MM.1S (cell line): ENCODE results near the gene DKC1.
A peak's percentile ranks its signal among the peaks of the same experiment; 100 is the strongest.

Experiments
- DNase-seq: peaks from one replicate; pipeline ENCODE4 v3.0.0-alpha.2; 2015
- H2AFZ ChIP-seq: fragments of 300-600 bp; sonication (generic); 2 replicates; pipeline ENCODE4 v1.6.0; 2016; ENCODE audit warnings: antibody characterized with exemption, low read length
- H3F3A ChIP-seq: fragments of 300-600 bp; sonication (generic); 2 replicates; pipeline ENCODE4 v1.6.1; 2016; ENCODE audit warnings: mild to moderate bottlenecking, antibody characterized with exemption, low read length, moderate library complexity, mixed read lengths; ENCODE audit not compliant: insufficient read depth
- H3K27ac ChIP-seq: fragments of 300-600 bp; sonication (generic); 2 replicates; pipeline ENCODE4 v1.5.1; 2016; ENCODE audit warnings: mild to moderate bottlenecking, low read length
- H3K27me3 ChIP-seq: fragments of 300-600 bp; sonication (generic); replicated peaks from 2 replicates; pipeline ENCODE4 v1.6.0; 2016; ENCODE audit warnings: low read length; ENCODE audit not compliant: insufficient read depth
- H3K36me3 ChIP-seq: fragments of 300-600 bp; sonication (generic); replicated peaks from 2 replicates; pipeline ENCODE4 v1.6.1; 2016; ENCODE audit warnings: mild to moderate bottlenecking, low read length, mixed read lengths; ENCODE audit not compliant: insufficient read depth
- H3K4me1 ChIP-seq: fragments of 300-600 bp; sonication (generic); 2 replicates; pipeline ENCODE4 v1.6.1; 2016; ENCODE audit warnings: low read length, mixed read lengths
- H3K4me2 ChIP-seq: fragments of 300-600 bp; sonication (generic); 2 replicates; pipeline ENCODE4 v1.6.0; 2016; ENCODE audit warnings: low read depth, low read length
- H3K4me3 ChIP-seq: fragments of 300-600 bp; sonication (generic); 2 replicates; pipeline ENCODE4 v1.5.1; 2016; ENCODE audit warnings: low read length, mixed read lengths
- H3K79me2 ChIP-seq: fragments of 300-600 bp; sonication (generic); 2 replicates; pipeline ENCODE4 v1.6.1; 2016; ENCODE audit warnings: mixed run types, low read length, mixed read lengths
- H3K9ac ChIP-seq: fragments of 300-600 bp; sonication (generic); 2 replicates; pipeline ENCODE4 v1.6.1; 2016; ENCODE audit warnings: low read length, mixed read lengths
- H3K9me2 ChIP-seq: fragments of 300-600 bp; sonication (generic); replicated peaks from 2 replicates; pipeline ENCODE4 v1.6.1; 2016; ENCODE audit warnings: mild to moderate bottlenecking, low read length, mixed read lengths; ENCODE audit not compliant: insufficient read depth
- H3K9me3 ChIP-seq: fragments of 300-600 bp; sonication (generic); replicated peaks from 2 replicates; pipeline ENCODE4 v1.6.1; 2016; ENCODE audit warnings: mild to moderate bottlenecking, low read length, mixed read lengths; ENCODE audit not compliant: insufficient read depth
- H4K20me1 ChIP-seq: fragments of 300-600 bp; sonication (generic); 2 replicates; pipeline ENCODE4 v1.6.1; 2016; ENCODE audit warnings: mild to moderate bottlenecking, low read length, moderate library complexity, mixed read lengths; ENCODE audit not compliant: insufficient read depth
- EZH2 ChIP-seq: fragments of 300-600 bp; sonication (generic); optimal IDR thresholded peaks from 2 replicates; pipeline ENCODE3; 2017; ENCODE audit warnings: low read depth, mild to moderate bottlenecking, antibody characterized with exemption, low read length, mixed read lengths
- EZH2phosphoT487 ChIP-seq: fragments of 300-600 bp; sonication (generic); IDR thresholded peaks from 2 replicates; pipeline ENCODE4 v1.6.1; 2018; ENCODE audit warnings: antibody characterized with exemption, low read length
- TF ChIP-seq, protein P1 (sequence below): fragments of 300-600 bp; sonication (generic); IDR thresholded peaks from 2 replicates; pipeline ENCODE4 v1.5.1; 2016; ENCODE audit warnings: antibody characterized with exemption, low read length, mixed read lengths

Gene DKC1

DNA sequence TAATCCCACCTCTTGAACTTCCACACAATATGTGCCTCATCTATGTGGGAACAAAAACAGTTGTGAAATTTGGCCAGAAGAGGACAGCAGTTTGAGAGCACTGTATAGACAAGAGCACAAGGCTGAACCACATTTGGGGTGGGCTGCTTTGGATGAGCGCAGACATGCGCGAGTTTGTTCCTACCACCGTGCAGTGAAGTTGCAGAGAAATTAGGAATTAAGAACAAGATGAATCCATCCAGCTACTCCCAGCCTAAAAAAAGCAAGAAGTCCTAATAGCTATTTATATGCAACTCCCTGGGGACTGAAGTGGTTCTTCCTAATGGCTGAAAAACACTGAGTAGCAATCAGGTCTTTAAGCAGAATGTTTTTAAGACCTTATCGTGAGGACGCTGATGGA, 12.8 kb upstream of the DKC1 start:
- H3K9ac ChIP-seq: no peak overlapping the region; the same call in 1 of the 2 replicates
- H3K4me1 ChIP-seq: peaks cover 3% of the 10 kb centered on the region; the same call in 1 of the 2 replicates
- H3K9me3 ChIP-seq: no peaks in the 10 kb centered on the region
- no peaks in the 10 kb centered on the region for H3K79me2 ChIP-seq
- H3K36me3 ChIP-seq: no peaks in the 10 kb centered on the region
- H4K20me1 ChIP-seq: no peaks in the 10 kb centered on the region
- H3K27me3 ChIP-seq: no peaks in the 10 kb centered on the region; the same call in 1 of the 2 replicates
- 0 out of 2 replicates have a peak overlapping the region, but pooled peaks have one; percentile 6 for H2AFZ ChIP-seq
- TF ChIP-seq EZH2 (no peak), EZH2phosphoT487 (no peak)
- TF ChIP-seq, protein P1, sequence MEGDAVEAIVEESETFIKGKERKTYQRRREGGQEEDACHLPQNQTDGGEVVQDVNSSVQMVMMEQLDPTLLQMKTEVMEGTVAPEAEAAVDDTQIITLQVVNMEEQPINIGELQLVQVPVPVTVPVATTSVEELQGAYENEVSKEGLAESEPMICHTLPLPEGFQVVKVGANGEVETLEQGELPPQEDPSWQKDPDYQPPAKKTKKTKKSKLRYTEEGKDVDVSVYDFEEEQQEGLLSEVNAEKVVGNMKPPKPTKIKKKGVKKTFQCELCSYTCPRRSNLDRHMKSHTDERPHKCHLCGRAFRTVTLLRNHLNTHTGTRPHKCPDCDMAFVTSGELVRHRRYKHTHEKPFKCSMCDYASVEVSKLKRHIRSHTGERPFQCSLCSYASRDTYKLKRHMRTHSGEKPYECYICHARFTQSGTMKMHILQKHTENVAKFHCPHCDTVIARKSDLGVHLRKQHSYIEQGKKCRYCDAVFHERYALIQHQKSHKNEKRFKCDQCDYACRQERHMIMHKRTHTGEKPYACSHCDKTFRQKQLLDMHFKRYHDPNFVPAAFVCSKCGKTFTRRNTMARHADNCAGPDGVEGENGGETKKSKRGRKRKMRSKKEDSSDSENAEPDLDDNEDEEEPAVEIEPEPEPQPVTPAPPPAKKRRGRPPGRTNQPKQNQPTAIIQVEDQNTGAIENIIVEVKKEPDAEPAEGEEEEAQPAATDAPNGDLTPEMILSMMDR: no peak
- peak overlapping the region; percentile 62 for H3K4me3 ChIP-seq
- H3K27ac ChIP-seq: no peak overlapping the region
- H3F3A ChIP-seq: no peaks in the 10 kb centered on the region; the same call in 1 of the 2 replicates
- no peaks in the 10 kb centered on the region for H3K9me2 ChIP-seq
- no peak for DNase-seq
- peak overlapping the region; percentile 52 for H3K4me2 ChIP-seq

DNA sequence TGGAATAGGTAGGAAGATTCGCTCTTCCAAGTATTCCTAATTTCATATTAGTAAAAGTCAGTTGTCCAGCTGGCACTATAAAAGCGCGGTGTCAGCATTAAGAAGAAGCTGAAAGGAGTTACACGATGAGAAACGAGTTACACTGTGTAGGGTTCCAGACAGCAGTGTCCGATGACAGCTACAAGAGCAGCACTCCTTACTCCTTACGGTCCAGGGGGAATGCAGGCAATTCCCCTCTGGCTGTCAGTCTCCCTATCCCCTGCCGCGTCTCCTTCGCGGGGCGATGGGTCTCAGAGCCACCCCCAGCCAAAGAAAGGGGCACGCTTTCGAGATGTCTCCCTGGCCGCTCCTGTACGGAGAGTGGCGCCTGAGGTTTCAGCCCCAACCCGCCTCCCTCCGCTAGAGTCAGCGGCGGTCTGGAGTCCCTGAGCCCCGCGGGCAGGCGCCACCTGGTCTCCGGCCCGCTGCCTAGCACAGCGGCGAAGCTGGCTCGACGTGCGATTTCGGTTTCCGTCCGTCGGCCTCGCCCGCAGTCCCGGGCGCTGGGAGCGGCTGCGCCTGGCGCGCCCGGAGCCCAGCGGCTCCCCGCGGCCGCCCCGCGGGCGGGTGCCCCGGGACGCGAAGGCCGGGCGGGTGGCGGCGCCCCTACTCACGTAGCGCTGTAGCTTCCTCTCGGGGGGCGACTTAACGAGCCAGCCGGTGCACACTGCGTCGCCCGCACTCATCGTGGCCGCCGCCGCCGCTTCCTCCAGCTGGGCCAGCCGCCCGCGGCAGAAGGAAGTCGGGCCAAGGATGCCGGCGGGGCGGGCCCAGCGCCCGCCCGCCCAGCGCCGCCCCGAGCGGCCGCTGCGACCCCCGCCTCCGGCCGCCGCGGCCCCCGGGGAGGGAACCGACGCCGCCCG, 12.1 kb upstream of the DKC1 start, which contains the start of gene GAB3:
TSS of gene GAB3 (minus strand) at position 777 of the 902 bp plus-strand sequence. CDS start at position 725, 52 bp downstream.
- peak; percentile 63 for DNase-seq
- TF ChIP-seq EZH2 (no peak), EZH2phosphoT487 (no peak)
- TF ChIP-seq, protein P1: no peak
- no peaks in the 10 kb centered on the region; the same call in 1 of the 2 replicates for H3F3A ChIP-seq
- peak within 1 kb of the TSS; percentile 62 for H3K4me3 ChIP-seq
- H3K27me3 ChIP-seq: no peaks in the 10 kb centered on the region; the same call in 1 of the 2 replicates
- no peaks in the 10 kb centered on the region for H3K79me2 ChIP-seq
- no peaks in the 10 kb centered on the region for H3K9me3 ChIP-seq
- H3K9me2 ChIP-seq: no peaks in the 10 kb centered on the region
- no peaks in the 10 kb centered on the region for H4K20me1 ChIP-seq
- H3K4me1 ChIP-seq: peaks cover 3% of the 10 kb centered on the region; the same call in 1 of the 2 replicates
- peak within 1 kb of the TSS; percentile 28; the same call in 1 of the 2 replicates for H3K27ac ChIP-seq
- H3K4me2 ChIP-seq: peak within 1 kb of the TSS; percentile 52
- H3K36me3 ChIP-seq: no peaks in the 10 kb centered on the region
- H3K9ac ChIP-seq: peak within 1 kb of the TSS; percentile 7; the same call in 1 of the 2 replicates
- H2AFZ ChIP-seq: peak within 1 kb of the TSS; percentile 48

DNA sequence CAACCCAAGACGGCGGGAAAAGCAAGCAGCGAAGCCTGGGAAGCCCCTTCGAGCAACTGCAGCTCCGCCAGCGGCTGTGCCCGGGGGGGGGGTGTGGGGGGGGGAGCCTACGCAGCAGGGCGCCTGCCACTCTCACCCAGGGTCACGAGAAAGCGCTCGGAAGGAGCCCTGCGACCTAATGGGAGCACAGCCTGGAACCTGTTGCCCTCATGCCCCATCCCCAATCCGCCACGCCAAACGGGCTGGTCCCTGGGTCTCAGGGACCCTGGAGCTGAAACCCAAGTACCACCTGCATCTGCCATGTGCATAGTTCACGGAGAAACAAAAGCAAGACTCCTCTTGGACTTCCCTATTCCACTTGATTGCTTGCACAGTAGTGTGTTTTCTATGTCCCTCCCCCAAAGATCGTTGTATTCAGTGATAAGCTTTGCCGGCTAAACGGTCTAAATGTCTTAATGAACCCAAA, 11.4 kb upstream of the DKC1 start:
- Histone ChIP-seq H3K9me3 (no peaks in the 10 kb centered on the region), H3K27me3 (no peaks in the 10 kb centered on the region; the same call in 1 of the 2 replicates), H3K9me2 (no peaks in the 10 kb centered on the region), H3K4me2 (no peak overlapping the region), H2AFZ (peak overlapping the region; percentile 48; the same call in 1 of the 2 replicates), H4K20me1 (no peaks in the 10 kb centered on the region), H3K36me3 (no peaks in the 10 kb centered on the region), H3F3A (no peaks in the 10 kb centered on the region; the same call in 1 of the 2 replicates), H3K9ac (no peak overlapping the region), H3K4me3 (no peak overlapping the region), H3K79me2 (no peaks in the 10 kb centered on the region), H3K4me1 (peaks cover 3% of the 10 kb centered on the region; the same call in 1 of the 2 replicates), H3K27ac (no peak overlapping the region)
- no peak for TF ChIP-seq EZH2
- TF ChIP-seq, protein P1: no peak
- no peak for TF ChIP-seq EZH2phosphoT487
- peak; percentile 9 for DNase-seq
